SIG-M5 (cell line): ENCODE data around the gene SNAPC1.

Experiments used
- DNase-seq: peaks from one replicate; lab custom pipeline; 2025; lab: John Stamatoyannopoulos, UW

SNAPC1 gene

DNA sequence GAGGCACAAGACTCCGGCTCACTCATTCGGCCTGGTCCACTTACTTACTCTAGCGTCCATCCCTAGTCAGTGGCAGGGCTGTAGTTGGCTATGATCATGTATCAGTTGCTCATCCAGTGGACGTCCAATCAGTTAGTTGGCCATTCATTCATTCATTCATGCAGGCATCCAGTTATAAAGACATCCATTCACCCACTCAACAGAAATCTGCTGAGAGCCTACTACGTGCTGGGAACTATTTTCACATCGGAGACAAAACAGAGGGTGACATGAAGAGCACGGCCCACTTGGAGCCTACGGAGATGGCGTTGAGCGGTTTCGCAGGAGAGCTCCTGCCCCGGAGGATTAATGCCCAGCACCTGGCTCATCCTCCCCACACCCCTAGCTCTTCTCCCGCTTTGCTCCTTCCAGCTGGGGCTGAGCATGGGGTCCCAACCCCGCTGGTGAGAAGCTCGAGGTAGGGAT is 49.7 kb downstream of the SNAPC1 start:
- DNase-seq: no peak

DNA sequence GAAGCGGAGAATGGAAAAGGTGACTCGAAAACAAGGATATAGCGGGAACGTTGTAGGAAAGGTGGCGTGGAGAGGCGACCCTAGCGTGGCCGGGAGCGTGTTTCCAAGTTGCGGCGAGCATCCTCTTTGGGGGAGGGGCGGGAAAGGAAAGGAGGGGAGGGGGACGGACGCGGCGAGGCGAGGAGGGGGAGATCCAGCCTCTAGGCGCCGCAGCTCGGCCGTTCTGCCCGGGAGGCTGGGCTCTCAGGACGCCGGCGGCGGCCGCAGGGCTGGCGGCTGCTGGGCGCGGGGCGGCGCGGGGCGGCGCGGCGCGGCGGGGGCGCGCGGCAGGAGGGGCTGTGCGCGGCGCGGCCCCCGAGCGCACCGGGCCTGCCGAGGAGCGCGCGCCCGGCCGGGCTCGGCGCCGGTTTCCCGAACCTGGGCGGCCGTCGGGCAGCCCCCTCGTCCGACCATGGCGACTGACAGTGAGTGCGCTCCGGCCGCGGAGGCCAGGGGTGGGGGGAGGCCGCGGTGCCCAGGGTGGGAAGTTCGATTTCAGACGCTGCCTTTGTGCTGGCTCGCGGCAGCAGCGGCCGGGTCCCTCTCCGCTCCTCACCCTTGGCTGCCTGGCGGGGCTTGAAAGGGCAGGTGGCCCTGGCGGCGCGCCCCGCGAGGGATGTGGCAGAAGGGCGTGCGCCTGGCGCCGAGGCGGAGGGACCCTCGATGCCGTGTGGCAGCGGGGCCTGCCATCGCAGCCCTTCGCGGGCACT is 50.3 kb downstream of the SNAPC1 start, which contains the start of gene SYT16:
SYT16 (plus strand) TSS at position 357 of the 749 bp plus-strand sequence.
- no peak for DNase-seq

DNA sequence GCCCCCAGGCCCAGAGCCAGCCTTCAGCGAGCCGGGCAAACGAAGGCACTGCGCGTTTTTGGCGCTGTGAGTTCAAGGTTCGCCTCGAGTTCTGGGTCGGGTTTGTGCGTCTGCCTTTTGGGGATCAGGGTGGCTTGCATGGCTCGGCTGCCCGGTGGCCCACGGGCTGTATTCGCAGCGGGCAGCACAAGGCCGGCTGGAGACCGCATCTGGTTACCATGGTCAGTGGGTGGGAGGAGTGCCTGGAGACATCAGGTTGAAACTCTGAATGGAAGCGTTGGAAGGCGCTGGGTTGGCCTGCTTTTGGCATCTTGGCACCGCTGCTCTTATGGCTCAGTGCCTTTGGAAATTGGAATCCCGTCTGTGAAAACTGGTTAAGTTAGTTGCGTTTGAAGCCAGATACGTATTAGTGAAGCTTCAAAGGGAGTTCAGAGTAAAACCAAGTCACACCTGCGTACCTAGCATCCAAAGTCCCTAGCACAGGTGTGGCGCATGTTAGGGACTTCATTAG is 50.9 kb downstream of the SNAPC1 start:
- no peak for DNase-seq

DNA sequence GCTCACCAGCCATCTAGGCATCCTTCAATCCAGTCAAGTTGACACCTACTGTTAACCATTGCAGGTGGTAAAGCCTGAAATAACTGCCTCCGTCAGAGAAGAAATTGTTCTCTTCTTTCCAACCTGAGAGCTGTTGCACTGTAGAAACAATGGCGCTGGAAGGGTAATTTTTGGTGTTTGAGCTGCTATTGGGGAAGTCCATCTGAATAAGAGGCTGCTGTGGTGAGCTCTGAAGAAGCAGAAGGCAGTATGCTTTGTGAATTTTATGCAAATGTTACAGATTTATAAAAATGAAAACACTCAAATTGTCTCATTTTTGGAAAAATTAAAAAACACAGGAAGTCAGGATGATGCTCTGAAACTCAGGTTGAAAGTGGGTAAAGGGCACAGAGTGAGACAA is 60.2 kb downstream of the SNAPC1 start:
- DNase-seq: no peak

DNA sequence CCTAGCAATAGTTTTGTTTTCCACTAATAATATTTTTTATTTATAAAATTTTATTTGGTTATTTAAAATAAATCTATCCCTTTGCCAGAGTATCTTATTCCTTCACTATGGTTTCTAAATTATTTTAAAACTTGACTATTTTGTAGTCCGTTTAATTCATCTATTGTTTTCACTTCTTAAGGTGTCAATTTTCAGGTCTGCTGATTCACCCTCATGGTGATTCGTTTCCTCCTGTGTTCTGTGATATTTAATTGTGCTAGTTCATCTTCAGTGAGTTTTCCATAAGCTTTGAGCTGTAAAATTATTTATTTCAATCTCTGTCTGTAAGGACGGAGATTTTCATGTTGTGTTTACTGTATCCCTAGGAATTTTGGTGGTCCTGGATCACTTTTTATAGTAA is 70.6 kb downstream of the SNAPC1 start:
- DNase-seq: no peak

DNA sequence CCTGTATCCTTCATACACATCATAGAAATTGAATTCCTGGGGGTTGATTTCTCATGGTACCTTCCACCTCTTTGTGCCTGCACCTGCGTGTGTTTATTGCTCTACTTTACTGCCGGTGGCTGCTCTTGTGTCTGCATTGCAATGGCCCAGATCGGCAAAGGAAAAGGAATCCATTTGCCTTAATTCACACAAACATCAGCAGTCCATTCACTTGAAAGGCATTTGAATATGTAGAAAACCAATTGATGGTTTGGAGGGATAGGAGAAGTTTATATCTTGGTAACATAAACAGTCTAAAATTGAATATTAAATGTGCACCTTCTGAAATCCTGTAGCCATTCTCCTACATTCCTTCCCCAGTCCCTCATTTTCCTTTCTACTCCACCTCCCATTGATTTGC is 74.0 kb downstream of the SNAPC1 start:
- no peak for DNase-seq

DNA sequence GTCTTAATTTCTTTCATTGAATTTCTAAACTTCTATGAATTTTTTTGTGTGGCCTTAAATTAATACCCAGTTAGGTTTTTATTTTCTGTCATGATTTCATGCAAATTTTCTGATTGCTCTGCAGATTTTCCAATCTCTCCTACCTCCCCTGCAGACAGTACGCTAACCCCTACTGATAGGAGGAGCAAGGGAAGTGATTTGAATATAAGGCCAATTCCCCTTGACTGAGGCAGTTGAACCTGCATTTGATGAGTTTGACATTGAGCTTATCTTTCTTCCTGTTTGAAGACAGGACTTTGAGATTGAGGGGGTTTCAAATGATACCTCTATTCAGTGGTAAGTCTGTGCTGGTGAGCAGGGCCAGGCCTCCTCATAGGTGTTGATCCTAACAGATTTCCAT is 74.6 kb downstream of the SNAPC1 start:
- DNase-seq: no peak

DNA sequence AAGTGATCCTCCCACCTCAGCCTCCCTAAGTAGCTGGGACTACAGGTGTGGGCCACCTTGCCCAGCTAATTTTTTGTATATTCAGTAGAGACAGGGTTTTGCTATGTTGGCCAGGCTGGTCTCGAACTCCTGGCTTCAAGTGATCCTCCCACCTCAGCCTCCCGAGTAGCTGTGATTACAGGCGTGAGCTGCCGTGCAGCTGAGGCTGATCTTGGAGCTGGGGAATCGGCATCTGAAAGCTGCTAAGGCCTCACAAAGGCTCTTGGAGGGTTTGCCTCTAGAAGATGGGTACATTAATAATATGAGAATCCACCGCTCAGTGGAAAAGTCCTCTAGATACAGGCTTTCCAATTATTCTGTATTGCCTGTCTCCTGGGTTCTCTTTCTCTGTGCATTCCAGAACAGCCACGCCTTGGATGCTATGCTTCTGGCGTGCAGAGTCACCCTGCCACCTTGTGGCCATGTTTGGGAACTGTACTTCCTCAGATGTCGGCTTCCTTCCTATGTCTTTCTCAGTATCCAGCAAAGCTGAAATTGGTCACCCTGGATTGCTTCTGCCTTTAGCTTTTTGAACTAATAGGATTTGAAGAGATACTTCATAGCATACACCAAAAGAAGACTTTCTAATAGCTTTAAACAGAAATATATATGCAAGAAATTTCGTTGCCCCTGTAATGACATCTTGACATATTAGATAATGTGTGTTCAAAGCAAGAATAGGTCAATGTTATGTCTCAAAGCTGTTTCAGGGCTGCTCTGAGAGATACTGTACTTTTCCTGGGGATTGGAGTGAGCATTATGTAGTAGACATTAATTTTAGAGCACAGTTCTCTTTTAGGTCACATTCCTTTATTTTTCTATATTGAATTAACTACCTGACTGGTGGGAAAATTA is 75.4 kb downstream of the SNAPC1 start:
- DNase-seq: peak; percentile 24

DNA sequence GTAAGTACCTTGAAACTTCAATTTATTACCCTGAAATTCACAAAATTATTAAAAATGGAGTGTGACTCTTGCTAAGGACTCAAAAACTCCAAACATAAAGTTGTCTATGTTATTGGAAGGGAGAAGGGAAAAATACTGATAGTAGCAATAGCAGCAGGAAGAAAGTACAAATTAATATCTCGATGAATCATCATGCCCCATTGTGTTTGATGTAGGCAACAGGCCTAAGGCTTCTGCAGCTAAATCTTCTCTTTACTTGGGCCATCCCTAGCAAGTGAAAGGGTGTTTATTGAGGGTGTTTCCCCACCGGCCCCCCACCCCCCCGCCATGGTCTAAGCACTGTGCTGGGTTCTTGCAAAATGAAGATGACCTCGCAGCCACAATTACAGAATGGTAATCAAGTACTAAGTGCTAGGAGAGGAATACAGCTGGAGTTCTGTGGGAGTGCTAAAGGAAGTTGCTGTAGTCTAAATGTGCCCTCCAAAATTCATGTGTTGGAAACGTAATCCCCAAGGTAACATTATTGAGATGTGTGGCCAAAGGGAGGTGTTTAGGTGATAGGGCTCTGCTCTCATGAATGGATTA is 76.5 kb downstream of the SNAPC1 start:
- DNase-seq: no peak

DNA sequence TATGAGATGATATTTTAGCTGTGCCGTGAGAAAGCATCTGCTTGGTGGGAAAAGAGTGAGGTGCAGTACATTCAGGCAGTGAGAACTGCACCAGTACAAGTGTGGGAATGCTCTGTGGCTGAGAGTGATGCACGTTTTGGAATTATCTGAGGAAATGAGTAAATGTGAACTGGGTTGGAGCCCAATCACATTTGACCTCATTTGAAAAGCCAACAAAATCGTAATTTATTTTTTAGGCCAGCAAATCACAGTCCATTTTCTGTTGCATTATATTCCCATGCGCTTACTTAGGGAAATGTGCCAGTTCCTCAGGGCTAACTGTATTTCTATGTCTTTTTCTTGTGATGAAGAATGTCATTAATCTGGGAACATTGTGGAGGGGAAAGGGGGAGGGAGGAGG is 77.3 kb downstream of the SNAPC1 start:
- DNase-seq: no peak

DNA sequence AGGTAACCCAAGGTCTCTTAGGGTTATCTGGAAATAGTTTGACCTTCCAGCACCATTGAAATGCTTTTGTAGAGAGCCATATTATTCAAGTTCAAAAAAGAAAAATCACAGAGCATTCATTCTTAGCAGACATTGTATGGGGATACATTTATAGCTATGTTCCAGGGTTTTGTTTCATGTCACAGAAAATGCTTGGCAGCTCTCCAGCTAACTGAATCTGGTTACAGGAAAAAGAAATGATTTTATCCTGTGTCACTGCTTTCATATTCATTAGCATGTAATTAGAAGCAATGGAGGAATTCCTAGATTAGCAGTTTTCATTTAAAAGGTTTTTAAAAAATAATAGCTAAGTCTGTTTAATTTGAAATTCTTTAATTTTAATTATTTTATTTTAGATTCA is 78.9 kb downstream of the SNAPC1 start:
- DNase-seq: no peak
